Cardiac muscle cell (in vitro differentiated cells and primary cell): ENCODE data around the gene PRKAG2. TPM values are rescaled to one million over a fixed set of nuclear protein-coding genes. Genes with fewer than 3 reads are reported as not detected.

ENCODE experiments used
- DNase-seq, 2 donors: peaks; one replicate each; pipeline versions ENCODE4 v3.0.0 to v3.0.0-alpha.2; 2010 to 2017; ENCODE audit warnings: low read depth in 1 of 2, low spot score in 1 of 2
- H3K27ac ChIP-seq: fragments of 200-600 bp; sonication (generic); 2 replicates; pipeline ENCODE4 v1.5.1; 2016
- H3K27me3 ChIP-seq: fragments of 200-600 bp; sonication (generic); 2 replicates; pipeline ENCODE4 v1.6.0; 2016; ENCODE audit warnings: control low read depth
- H3K36me3 ChIP-seq: fragments of 200-600 bp; sonication (generic); 2 replicates; pipeline ENCODE4 v1.5.1; 2016; ENCODE audit warnings: control low read depth
- H3K4me1 ChIP-seq: fragments of 200-600 bp; sonication (generic); 2 replicates; pipeline ENCODE4 v1.8.1; 2017; ENCODE audit warnings: low read depth, mild to moderate bottlenecking, mixed run types
- H3K4me3 ChIP-seq: fragments of 200-600 bp; sonication (generic); 2 replicates; pipeline ENCODE4 v1.5.1; 2016; ENCODE audit warnings: mild to moderate bottlenecking
- H3K9me3 ChIP-seq: fragments of 200-600 bp; sonication (generic); 2 replicates; pipeline ENCODE4 v1.5.1; 2017; ENCODE audit warnings: low read depth, mild to moderate bottlenecking, control low read depth
- CTCF ChIP-seq: IDR thresholded peaks from 2 replicates; pipeline ENCODE4 v1.5.1; 2012; ENCODE audit warnings: low read depth, mild to moderate bottlenecking, low read length
- polyA plus RNA-seq: library from polyadenylated mRNA; unstranded; fragments of >200 nt; fragmentation: Nextera tagmentation; extraction: Ambion mirVana; gene quantifications from 2 replicates; pipeline ENCODE4 v1.2.1, GENCODE V29; 2016
- total RNA-seq: library from RNA; depleted of rRNA; stranded (reverse); fragments of >200 nt; gene quantifications from 2 replicates; pipeline ENCODE4 v1.2.3, GENCODE V29; 2016

PRKAG2 gene
- total and polyA plus RNA-seq, 2 experiments from 2014 or later, result 43.4 to 85.3 TPM

- H3K4me1 ChIP-seq, result peaks cover 2% of the 10 kb centered on the region
- DNase-seq, result no peak
- H3K4me3 ChIP-seq, result no peak overlapping the region
- H3K27me3 ChIP-seq, result no peaks in the 10 kb centered on the region
- H3K36me3 ChIP-seq, result no peaks in the 10 kb centered on the region
- H3K27ac ChIP-seq, result no peak overlapping the region
- no peak for TF ChIP-seq CTCF
- no peaks in the 10 kb centered on the region for H3K9me3 ChIP-seq
These were observed 44.3 kb downstream of the PRKAG2 start for GRCh38 chr7:151832656-151833055.

GRCh38 chr7:151832138-151832537, 44.8 kb downstream of the PRKAG2 start:
- H3K9me3 ChIP-seq, result no peaks in the 10 kb centered on the region
- no peaks in the 10 kb centered on the region for H3K4me1 ChIP-seq
- H3K27me3 ChIP-seq, result no peaks in the 10 kb centered on the region
- no peak for DNase-seq
- H3K27ac ChIP-seq, result no peak overlapping the region
- no peaks in the 10 kb centered on the region for H3K36me3 ChIP-seq
- no peak overlapping the region for H3K4me3 ChIP-seq
- no peak for TF ChIP-seq CTCF

GRCh38 chr7:151831606-151832005, 45.3 kb downstream of the PRKAG2 start:
- Histone ChIP-seq H3K4me1 (no peaks in the 10 kb centered on the region), H3K36me3 (no peaks in the 10 kb centered on the region), H3K27ac (no peak overlapping the region), H3K4me3 (no peak overlapping the region), H3K27me3 (no peaks in the 10 kb centered on the region), H3K9me3 (no peaks in the 10 kb centered on the region)
- TF ChIP-seq CTCF, result no peak
- no peak for DNase-seq

GRCh38 chr7:151830121-151830830, 46.6 kb downstream of the PRKAG2 start:
- no peak for DNase-seq
- Histone ChIP-seq H3K36me3 (no peaks in the 10 kb centered on the region), H3K27me3 (no peaks in the 10 kb centered on the region), H3K4me1 (no peaks in the 10 kb centered on the region), H3K27ac (no peak overlapping the region), H3K9me3 (no peaks in the 10 kb centered on the region), H3K4me3 (no peak overlapping the region)
- TF ChIP-seq CTCF, result no peak

- H3K27ac ChIP-seq, result no peak overlapping the region
- no peaks in the 10 kb centered on the region for H3K36me3 ChIP-seq
- no peaks in the 10 kb centered on the region for H3K9me3 ChIP-seq
- no peak for TF ChIP-seq CTCF
- no peaks in the 10 kb centered on the region for H3K4me1 ChIP-seq
- DNase-seq, result no peak
- H3K4me3 ChIP-seq, result no peak overlapping the region
- H3K27me3 ChIP-seq, result no peaks in the 10 kb centered on the region
These were observed 47.2 kb downstream of the PRKAG2 start for GRCh38 chr7:151829707-151830106.
